Omental fat pad (tissue), 4 donors: ENCODE results near the gene ITIH5. TPM values are rescaled to one million over a fixed set of nuclear protein-coding genes. Genes with fewer than 3 reads are reported as not detected.

ENCODE experiments used
- ATAC-seq: fragments of 150-250 bp; one replicate; pipeline ENCODE4 v1.9.1; 2016; ENCODE audit warnings: mild to moderate bottlenecking, moderate library complexity; ENCODE audit not compliant: low FRiP score
- DNase-seq: peaks from one replicate; pipeline ENCODE4 v3.0.0-alpha.2; 2019; ENCODE audit warnings: low spot score
- total RNA-seq, 4 donors: library from RNA; depleted of rRNA; stranded (reverse); fragments of >200 nt; gene quantifications; one replicate each; pipeline ENCODE4 v1.1.0, GENCODE V29; 2016
- TF ChIP-seq, protein P1 (sequence below), 3 donors: fragments of 450-650 bp; IDR thresholded peaks; one replicate each; pipeline ENCODE4 v1.5.1; 2016 to 2017; ENCODE audit warnings: antibody characterized with exemption in 3 of 3, mild to moderate bottlenecking in 3 of 3, moderate library complexity in 2 of 3

The ITIH5 gene
- total RNA-seq, 4 donors from 2014 or later, result 50.0 to 263 (median 97.9) TPM

DNA sequence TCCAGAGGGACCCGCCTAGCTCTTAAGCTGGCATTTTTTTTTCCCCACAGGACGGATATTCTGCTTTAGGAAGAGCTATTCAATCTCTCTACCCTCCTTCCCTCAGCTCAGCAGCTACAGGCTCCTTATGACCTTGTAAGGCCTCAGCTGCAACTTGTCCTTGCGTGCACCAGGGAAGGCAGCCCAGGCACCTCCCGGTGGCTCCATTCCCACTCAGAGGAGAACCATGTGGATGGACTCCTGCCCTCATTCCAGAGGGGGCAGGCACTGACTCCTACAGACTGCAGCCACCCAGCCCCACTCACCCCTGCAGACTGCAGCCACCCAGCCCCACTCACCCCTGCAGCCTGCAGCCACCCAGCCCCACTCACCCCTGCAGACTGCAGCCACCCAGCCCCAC is 73.7 kb downstream of the ITIH5 start:
- ATAC-seq (no peak), DNase-seq (no peak)
- TF ChIP-seq, protein P1, sequence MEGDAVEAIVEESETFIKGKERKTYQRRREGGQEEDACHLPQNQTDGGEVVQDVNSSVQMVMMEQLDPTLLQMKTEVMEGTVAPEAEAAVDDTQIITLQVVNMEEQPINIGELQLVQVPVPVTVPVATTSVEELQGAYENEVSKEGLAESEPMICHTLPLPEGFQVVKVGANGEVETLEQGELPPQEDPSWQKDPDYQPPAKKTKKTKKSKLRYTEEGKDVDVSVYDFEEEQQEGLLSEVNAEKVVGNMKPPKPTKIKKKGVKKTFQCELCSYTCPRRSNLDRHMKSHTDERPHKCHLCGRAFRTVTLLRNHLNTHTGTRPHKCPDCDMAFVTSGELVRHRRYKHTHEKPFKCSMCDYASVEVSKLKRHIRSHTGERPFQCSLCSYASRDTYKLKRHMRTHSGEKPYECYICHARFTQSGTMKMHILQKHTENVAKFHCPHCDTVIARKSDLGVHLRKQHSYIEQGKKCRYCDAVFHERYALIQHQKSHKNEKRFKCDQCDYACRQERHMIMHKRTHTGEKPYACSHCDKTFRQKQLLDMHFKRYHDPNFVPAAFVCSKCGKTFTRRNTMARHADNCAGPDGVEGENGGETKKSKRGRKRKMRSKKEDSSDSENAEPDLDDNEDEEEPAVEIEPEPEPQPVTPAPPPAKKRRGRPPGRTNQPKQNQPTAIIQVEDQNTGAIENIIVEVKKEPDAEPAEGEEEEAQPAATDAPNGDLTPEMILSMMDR (IDR thresholded peaks at IDR 0.05), result no peak

- DNase-seq, result no peak
- TF ChIP-seq, protein P1 (IDR thresholded peaks at IDR 0.05), result no peak
- ATAC-seq, result no peak
These were observed 74.1 kb downstream of the ITIH5 start for GRCh38 chr10:7592627-7593026.

DNA sequence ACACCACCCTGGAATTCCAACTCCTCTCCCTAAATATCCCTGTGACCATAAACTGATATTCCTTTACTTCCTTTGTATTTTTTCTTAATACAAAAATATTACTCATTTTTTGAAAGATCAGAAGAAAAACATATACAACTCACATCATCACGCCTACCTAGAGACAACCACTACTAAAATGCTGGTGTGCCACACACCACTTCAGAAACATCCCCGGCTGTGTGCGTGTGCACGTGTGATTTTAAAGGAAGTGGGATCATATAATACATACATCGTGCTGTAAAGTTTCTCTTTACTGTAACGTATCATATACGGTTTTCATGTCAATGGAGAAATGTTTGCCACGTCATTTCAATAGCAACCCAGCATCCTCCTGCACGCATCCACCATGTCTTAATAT is 76.5 kb downstream of the ITIH5 start:
- ATAC-seq, result no peak
- TF ChIP-seq, protein P1 (IDR thresholded peaks at IDR 0.05), result no peak
- DNase-seq, result no peak

- ATAC-seq (no peak), DNase-seq (no peak)
- TF ChIP-seq, protein P1 (IDR thresholded peaks at IDR 0.05), result no peak
These were observed 77.0 kb downstream of the ITIH5 start for GRCh38 chr10:7589748-7590147.

GRCh38 chr10:7587865-7588188 is 78.9 kb downstream of the ITIH5 start:
- TF ChIP-seq, protein P1 (IDR thresholded peaks at IDR 0.05), result no peak
- DNase-seq (no peak), ATAC-seq (no peak)

DNA sequence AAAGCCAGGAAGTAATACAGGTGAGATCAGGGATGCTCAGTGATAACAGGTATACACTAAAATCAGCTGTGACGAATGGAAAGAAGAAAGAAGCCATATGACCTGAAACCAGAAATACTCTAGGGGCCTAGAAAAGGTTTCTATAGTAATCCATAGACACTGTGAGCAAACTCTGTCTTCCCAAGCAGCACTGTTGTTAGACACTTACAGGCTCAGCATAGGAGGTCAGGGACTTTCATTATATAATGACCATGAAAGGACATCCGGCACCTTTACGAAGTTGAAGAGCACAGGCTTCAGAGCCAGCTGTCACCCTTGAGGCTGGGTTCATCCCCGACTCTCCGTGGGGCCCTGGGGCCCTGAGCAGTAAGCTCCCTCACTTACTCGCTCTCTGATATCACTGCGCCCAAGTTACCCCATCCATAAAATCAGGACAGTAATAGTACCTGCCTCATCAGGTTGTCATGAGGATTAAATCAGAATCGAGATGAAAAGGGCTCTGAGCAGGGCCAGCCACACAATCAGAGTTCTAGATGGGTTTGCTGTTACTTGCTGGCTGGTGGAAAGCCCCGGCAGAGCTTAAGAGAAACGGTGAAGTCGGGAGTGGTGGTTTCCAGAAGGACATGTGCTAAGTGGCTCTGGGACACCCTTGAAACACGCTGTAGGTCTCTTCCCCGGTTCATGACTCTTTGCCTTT is 79.5 kb downstream of the ITIH5 start:
- TF ChIP-seq, protein P1 (IDR thresholded peaks at IDR 0.05), result no peak
- no peak for ATAC-seq
- DNase-seq, result no peak

DNA sequence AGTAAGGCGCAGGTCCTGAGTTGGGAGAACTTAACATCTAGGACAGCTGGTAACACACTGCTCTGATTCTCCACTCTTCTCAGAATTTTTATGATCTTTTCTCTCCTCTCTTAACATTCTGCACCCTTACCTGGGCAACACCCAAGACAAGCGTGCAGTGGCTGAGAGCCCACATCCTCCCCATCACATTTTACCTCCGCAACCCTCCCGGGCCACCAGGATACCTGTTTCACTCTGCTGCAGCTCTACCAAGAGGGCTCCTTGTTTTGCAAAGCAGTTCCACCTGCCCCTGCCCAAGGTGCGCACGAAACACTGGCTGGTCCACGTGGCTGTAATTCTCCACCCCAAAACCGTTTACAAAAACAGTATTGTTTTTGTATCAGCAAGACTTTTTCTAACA is 81.5 kb downstream of the ITIH5 start:
- DNase-seq (no peak), ATAC-seq (no peak)
- TF ChIP-seq, protein P1 (IDR thresholded peaks at IDR 0.05), result no peak
